ENCODE measurements around the gene GCKR.
"Not testable (repeated sequence)": the region's sequence is repeated elsewhere in the genome, so short reads cannot be mapped to it uniquely, and the experiment has no call there.

GCKR gene

GRCh38 chr2:27507293-27507692 lies 10.7 kb downstream of the GCKR start:
- DNase-seq (ENCODE audit: low read depth in 2 of 2) = no peak

GRCh38 chr2:27509326-27509725 lies 12.7 kb downstream of the GCKR start:
- no peak for DNase-seq (ENCODE audit: low read depth in 2 of 2)

- DNase-seq (ENCODE audit: low read depth in 2 of 2) = no peak
Observed at GRCh38 chr2:27518113-27518781, 21.6 kb downstream of the GCKR start.

GRCh38 chr2:27518782-27519113 lies 22.1 kb downstream of the GCKR start:
- no peak for DNase-seq (ENCODE audit: low read depth in 2 of 2)

GRCh38 chr2:27520316-27520715 lies 23.7 kb downstream of the GCKR start:
- no peak for DNase-seq (ENCODE audit: low read depth in 2 of 2)

GRCh38 chr2:27522400-27522945 lies 25.8 kb downstream of the GCKR start:
- DNase-seq (ENCODE audit: low read depth in 2 of 2) = no peak

- DNase-seq (ENCODE audit: low read depth in 2 of 2) = no peak
Observed at GRCh38 chr2:27527182-27527581, 30.5 kb downstream of the GCKR start.

- DNase-seq (ENCODE audit: low read depth in 2 of 2) = no peak
Observed at GRCh38 chr2:27531983-27532382, 35.3 kb downstream of the GCKR start.

- DNase-seq (ENCODE audit: low read depth in 2 of 2) = no peak
Observed at GRCh38 chr2:27537287-27537686, 40.6 kb downstream of the GCKR start.

- DNase-seq (ENCODE audit: low read depth in 2 of 2) = not testable (repeated sequence)
Observed at GRCh38 chr2:27538839-27539450, 42.3 kb downstream of the GCKR start.

- DNase-seq (ENCODE audit: low read depth in 2 of 2) = not testable (repeated sequence)
Observed at GRCh38 chr2:27539649-27540048, 43.0 kb downstream of the GCKR start.

GRCh38 chr2:27544143-27544821 lies 47.6 kb downstream of the GCKR start:
- DNase-seq (ENCODE audit: low read depth in 2 of 2) = no peak

GRCh38 chr2:27545348-27546141 lies 48.9 kb downstream of the GCKR start:
- DNase-seq (ENCODE audit: low read depth in 2 of 2) = no peak

- DNase-seq (ENCODE audit: low read depth in 2 of 2) = no peak
Observed at GRCh38 chr2:27549303-27549702, 52.7 kb downstream of the GCKR start.

GRCh38 chr2:27551514-27551913 lies 54.9 kb downstream of the GCKR start:
- DNase-seq (ENCODE audit: low read depth in 2 of 2) = no peak

GRCh38 chr2:27552941-27553340 lies 56.3 kb downstream of the GCKR start:
- DNase-seq (ENCODE audit: low read depth in 2 of 2) = no peak

- DNase-seq (ENCODE audit: low read depth in 2 of 2) = not testable (repeated sequence)
Observed at GRCh38 chr2:27554451-27554850, 57.8 kb downstream of the GCKR start.

GRCh38 chr2:27559228-27559627 lies 62.6 kb downstream of the GCKR start:
- DNase-seq (ENCODE audit: low read depth in 2 of 2) = no peak

GRCh38 chr2:27561060-27561459 lies 64.4 kb downstream of the GCKR start:
- no peak for DNase-seq (ENCODE audit: low read depth in 2 of 2)

- DNase-seq (ENCODE audit: low read depth in 2 of 2) = no peak
Observed at GRCh38 chr2:27566628-27567027, 70.0 kb downstream of the GCKR start.

- no peak for DNase-seq (ENCODE audit: low read depth in 2 of 2)
Observed at GRCh38 chr2:27569398-27569797, 72.8 kb downstream of the GCKR start.

GRCh38 chr2:27571197-27571596 lies 74.6 kb downstream of the GCKR start:
- no peak for DNase-seq (ENCODE audit: low read depth in 2 of 2)
